IPS-NIHi7 (cell line): ENCODE measurements around the gene FAM151A.

Experiments used
- DNase-seq: peaks from one replicate; pipeline ENCODE4 v3.0.0; 2012; ENCODE audit warnings: mixed read lengths; ENCODE audit errors: extremely low spot score

FAM151A gene

GRCh38 chr1:54604051-54604450, 19.3 kb downstream of the FAM151A start:
- no peak for DNase-seq

GRCh38 chr1:54603241-54603640, 20.1 kb downstream of the FAM151A start:
- DNase-seq = no peak

DNA sequence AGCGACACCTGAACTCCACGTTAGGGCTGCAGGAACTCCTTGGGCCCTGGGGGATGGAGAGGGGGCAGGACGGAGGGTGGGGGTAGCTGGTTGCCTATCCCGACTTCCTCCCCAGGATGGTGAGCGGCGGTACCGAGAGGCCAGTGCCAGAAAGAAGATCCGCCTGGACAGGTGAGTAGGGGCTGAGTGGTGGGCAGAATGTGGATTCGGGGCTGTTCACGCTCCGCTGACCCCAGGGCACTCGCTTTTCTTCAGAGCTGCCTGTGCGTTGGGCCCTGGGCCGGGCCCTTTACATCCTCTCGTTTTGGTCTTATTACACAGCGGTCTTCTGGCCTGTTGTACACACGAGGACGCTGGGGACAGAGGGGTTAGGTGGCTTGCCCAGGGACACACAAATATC, 20.8 kb downstream of the FAM151A start:
- no peak for DNase-seq

GRCh38 chr1:54601730-54602129, 21.6 kb downstream of the FAM151A start:
- no peak for DNase-seq

GRCh38 chr1:54600947-54601721, 22.2 kb downstream of the FAM151A start:
- DNase-seq = no peak

DNA sequence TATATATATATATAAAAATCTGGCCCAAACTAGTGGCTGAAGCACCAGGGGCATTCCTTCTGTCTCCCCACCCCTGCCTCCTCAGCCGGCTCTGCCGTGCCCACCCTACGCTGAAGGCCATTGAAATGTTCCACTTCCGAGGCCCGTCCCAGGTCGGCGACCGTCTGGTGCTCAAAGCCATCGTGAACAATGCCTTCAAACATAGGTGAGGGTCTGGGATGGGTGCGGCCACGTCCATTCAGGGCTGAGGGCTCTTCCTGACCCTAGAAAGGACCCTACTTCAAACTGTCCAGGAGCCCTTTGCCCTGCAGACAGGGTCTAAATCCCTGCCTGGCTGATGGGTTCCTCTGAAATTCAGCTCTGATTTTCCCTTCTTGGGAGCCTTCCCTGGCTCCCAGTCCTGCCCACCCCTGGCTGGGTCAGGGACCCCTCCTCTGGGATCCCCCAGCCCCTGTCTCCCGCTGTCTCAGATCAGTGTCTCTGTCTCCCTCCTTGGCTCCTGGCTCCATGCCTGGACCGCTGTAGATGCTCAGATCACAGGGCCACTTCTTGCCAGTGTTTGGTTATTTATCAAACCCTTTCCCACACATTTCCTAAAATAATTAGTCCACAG, 24.0 kb downstream of the FAM151A start:
- no peak for DNase-seq

DNA sequence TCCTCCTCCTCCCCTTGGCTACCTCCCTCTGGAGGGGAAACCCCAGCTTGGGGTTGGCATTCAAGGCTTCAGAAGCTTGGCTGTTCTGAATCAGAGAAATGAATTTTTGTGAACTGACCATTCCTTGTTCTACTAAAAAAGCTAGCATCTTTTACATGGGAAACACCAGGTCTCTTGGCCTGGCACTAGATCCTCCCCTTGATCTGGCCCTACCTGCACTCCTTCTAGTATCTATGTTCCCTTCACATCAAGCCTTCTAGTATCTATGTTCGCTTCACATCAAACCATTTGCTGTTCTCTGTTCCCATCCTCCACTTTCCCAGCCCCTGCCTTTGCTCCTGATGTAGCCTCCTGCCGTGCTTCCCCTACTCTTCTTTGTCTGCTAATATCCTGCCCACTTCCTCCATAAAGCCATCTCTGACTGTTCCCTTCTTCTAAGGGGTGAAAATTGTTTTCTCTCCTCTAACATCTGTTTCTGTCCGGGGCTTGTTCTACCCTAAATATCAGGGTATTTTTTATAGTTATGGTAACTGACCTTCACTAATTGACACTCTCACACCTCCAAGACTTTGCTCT, 25.8 kb downstream of the FAM151A start:
- DNase-seq = no peak

- DNase-seq = no peak
Observed at GRCh38 chr1:54596756-54597155, 26.6 kb downstream of the FAM151A start.

- DNase-seq = no peak
Observed at GRCh38 chr1:54595956-54596498, 27.3 kb downstream of the FAM151A start.

GRCh38 chr1:54594463-54594862, 28.9 kb downstream of the FAM151A start:
- no peak for DNase-seq

DNA sequence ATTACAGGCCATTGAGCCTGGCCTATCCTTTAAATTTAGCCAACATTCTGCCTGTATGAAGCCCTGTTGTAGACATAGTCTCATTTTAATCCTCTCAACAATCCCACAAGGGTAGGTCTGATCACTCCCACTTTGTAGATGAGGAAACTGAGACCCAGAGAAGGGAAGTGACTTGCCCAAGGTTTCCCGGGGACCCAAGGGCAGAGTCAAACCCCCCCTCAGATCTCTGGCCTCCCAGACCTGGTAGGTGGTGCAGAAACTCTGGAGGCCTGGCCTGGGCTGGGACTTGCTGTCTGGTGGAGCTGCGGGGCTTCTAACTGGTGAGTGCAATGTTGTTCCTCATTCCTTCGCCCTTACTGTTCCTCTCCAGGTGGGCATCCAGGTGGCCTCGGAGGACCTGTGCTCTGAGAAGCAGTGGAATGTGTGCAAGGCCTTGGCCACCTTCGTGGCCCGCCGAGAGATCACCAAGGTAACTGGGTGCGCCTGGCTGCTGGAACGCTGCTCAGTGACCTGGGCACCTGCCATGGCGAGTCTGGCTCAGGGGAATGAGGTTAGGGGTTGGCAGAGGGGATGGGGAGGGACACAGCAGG, 29.7 kb downstream of the FAM151A start:
- DNase-seq = no peak

DNA sequence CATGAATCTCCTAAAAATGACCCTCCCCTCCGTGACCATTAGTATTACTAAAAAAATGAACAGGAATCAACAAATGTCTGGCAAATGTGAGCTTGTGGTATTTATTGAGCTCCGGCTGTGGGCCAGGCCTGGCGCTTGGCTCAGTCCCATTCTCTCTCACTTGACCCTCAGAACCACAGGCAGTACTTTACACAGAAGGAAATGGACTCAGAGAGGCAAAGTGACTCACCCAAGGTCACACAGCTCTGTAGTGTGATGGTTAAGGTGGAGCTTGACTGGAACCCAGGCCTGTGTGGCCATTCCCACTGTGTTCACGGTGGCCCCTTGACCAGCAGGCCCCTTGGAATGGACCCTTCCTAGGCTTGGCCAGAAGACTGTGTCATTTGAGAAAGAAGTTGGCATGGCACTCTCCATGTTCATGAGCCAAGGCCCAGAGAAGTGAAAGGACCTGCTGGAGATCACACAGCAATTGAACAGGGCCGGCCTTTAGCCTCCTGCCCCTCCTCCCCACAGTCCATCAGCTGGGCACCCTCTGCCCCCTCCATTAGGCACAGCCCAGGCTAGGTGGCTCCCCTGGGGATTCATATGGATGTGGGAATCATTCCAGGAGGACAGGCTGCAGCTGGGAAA, 32.1 kb downstream of the FAM151A start:
- no peak for DNase-seq

DNA sequence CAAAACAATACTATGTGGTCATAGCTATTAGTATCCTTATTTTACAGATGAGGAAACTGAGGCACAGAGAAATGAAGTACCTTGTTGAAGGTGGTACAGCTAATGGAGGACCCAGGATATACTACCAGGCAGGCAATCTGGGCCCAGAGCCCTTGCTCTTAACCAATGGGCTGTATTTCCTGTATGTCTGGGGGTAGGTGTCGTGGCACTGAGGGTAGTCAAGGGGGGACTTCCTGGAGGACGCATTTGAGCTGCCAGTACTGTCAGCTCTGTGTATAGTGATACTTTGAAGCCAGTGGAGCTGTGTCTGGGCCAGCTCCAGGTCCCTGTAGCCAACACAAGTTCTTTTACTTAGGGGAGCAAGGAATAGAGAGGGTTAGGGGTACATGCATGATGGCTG, 34.9 kb downstream of the FAM151A start:
- no peak for DNase-seq

DNA sequence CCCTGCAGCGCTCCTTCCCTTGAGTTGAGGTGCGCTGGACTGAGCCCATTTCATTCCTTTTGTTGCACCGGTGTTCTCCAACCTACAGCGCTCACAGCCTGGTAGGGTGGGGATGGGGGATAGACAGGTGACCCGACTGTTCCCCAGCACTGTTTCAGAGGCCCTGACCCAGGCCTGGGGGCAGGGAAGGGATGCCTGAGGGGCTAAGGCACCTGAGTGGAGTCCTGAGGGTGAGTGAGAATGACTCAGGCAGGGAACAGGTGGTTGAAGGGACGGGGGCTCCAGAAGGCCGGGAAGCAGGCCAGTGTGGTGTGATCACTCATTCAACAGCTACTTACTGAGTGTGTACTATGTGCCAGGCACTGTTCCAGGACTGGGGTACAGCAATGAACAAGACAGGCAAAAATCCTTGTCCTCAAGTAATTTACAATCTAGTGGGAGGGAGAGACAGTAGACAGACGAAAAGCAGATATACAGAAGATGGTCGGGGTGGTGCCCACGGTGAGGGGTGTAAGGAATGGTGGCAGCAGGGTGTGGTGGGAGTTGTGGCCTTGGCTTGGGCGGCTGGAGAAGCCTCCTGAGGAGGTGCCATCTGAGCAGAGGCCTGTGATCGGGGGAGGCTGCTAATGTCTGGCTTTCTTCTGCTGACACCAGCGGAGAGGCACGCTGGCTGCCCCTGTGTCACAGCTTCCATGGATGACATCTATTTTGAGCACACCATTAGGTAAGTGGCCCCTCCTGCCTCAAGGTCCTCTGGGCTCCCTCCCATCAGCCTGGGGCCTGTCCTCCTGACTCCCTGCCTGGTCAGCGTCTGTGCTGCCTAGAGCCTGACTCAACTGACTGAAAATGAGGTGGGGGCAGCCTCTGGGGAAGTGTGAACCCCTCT, 37.9 kb downstream of the FAM151A start:
- DNase-seq = no peak

GRCh38 chr1:54584575-54584974, 38.8 kb downstream of the FAM151A start:
- DNase-seq = no peak

DNA sequence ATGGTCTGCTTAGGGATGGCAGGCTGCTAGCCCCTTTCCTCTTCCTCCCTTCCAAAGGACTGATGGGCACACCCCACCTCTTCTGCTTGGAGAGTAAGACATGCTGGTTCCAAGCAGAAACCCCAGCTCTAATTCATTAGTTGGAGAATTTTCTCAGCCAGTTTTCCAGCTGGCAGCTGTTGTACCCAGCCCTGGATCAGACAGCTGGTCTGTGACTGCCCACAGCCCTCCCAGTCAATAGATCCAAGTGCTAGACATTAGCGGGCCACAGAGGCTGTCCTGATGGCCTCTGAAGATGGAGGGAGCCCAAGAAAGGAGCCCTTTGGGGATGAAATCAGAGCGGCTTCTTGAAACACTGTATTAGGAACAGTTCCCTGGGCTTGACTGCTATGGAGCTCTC, 39.5 kb downstream of the FAM151A start:
- no peak for DNase-seq

DNA sequence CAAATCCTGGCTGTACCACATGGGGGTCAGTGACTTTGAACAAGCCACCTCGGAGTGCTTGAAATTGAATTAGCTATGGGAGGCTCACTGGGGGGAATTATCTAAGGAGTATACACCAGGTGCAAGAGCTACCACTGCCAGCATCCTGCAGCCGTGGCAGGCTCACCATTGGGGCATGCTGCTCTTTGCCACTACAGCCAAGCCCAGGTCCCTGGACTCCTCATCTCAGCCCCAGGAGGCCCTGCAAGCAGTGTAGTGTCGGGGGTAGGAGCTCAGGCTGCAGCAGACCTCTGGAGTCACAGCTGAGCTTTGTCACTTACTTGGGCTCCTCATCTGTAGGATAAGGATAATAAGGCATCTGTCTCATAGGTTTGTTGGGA, 40.0 kb downstream of the FAM151A start:
- no peak for DNase-seq

DNA sequence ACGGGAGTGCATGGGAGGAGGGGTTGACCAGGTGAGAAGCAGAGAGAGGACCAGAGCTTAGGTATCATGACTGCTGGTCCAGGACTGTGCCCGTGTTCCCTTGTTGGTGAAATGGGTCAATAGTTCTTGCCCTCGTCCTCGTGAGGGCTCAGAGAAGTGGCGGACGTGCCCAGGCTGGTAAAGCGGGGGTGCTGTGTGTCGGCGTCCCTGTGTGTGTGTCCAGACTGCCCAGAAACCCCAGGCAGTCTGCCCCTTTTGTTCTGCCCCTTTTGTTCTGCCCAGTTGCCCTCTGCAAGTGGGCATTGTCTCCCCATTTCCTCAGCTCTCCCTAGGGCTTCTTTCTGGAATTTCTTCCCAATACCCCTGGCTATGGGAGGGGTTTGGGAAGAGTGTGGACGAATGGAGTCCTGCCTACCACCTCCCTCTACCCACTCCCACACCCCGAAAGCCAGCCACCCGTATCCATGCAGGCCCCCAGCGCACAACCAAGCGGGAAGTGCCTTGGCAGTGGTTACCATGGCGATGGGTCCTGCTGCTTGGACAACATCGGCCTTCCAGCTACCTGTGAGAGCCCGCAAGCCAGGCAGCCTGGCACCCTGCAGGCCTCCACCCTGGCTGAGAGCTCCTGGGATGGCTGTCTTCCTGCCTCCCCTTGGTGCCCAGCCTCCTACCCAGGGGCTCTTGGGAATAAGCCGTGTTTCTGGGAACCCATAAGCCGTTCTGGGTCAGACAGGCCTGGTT, 40.6 kb downstream of the FAM151A start:
- DNase-seq = peak; percentile 61

- DNase-seq = no peak
Observed at GRCh38 chr1:54581621-54582035, 41.7 kb downstream of the FAM151A start.

DNA sequence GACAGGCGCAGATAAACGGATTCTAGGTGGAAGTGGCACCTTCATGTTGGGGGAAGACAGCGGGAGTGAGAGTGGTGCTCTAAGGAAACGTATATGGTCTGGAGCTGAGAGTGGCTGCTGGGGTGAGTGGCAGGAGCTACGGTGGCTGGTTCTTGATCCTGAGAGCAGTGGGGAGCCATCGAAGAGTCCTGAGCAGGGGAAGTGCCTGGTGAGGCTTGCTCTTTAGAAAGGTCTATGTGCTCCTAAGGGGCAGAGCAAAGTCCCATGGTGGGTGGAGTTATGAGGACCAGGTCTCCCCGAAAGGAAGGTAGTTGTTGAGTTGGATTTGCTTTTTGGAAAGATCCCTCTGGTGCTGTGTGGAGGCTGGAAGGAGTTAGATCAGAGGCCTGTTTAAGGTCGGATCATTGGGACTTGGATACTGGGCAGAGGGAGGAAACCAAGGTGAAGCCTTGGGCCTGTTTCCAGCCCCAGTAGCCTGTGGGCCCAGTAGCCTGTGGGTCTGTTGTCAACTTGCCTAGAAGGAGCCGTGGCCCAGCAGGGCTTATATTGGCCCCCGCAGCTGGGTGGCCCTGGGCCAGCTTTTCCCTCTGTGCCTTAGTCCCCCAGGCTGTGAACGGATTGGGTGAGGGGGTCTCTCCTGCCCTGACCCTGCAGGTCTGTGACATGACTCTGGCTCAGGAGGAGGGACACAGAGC, 42.3 kb downstream of the FAM151A start:
- no peak for DNase-seq
